ENCODE measurements around the gene ST3GAL2.

ST3GAL2 gene

GRCh38 chr16:70475054-70475871, 36.4 kb upstream of the ST3GAL2 start:
- no peak for DNase-seq (ENCODE audit: insufficient read length, low spot score)
- TF ChIP-seq POLR2A (IDR thresholded peaks at IDR 0.05; ENCODE audit: low read depth, low read length) (no peak), POU2F2 (IDR thresholded peaks at IDR 0.05; ENCODE audit: low read depth, low read length) (no peak), POLR2AphosphoS5 (IDR thresholded peaks at IDR 0.05; ENCODE audit: low read depth, low read length) (no peak), TAF1 (IDR thresholded peaks at IDR 0.05; ENCODE audit: low read depth, low read length) (no peak), PAX5 (IDR thresholded peaks at IDR 0.05; ENCODE audit: insufficient read depth, low read length, severe bottlenecking) (no peak), SPI1 (IDR thresholded peaks at IDR 0.05; ENCODE audit: low read depth, low read length) (no peak)
- no peak for FAIRE-seq

GRCh38 chr16:70474320-70475053, 35.6 kb upstream of the ST3GAL2 start:
- TF ChIP-seq PAX5 (IDR thresholded peaks at IDR 0.05; ENCODE audit: insufficient read depth, low read length, severe bottlenecking): no peak
- TF ChIP-seq TAF1 (IDR thresholded peaks at IDR 0.05; ENCODE audit: low read depth, low read length): no peak
- TF ChIP-seq POU2F2 (IDR thresholded peaks at IDR 0.05; ENCODE audit: low read depth, low read length): no peak
- no peak for TF ChIP-seq SPI1 (IDR thresholded peaks at IDR 0.05; ENCODE audit: low read depth, low read length)
- no peak for TF ChIP-seq POLR2A (IDR thresholded peaks at IDR 0.05; ENCODE audit: low read depth, low read length)
- no peak for TF ChIP-seq POLR2AphosphoS5 (IDR thresholded peaks at IDR 0.05; ENCODE audit: low read depth, low read length)
- FAIRE-seq (no peak), DNase-seq (ENCODE audit: insufficient read length, low spot score) (no peak)

- DNase-seq (ENCODE audit: insufficient read length, low spot score) (no peak), FAIRE-seq (no peak)
- no peak for TF ChIP-seq POLR2AphosphoS5 (IDR thresholded peaks at IDR 0.05; ENCODE audit: low read depth, low read length)
- no peak for TF ChIP-seq POU2F2 (IDR thresholded peaks at IDR 0.05; ENCODE audit: low read depth, low read length)
- TF ChIP-seq SPI1 (IDR thresholded peaks at IDR 0.05; ENCODE audit: low read depth, low read length): no peak
- no peak for TF ChIP-seq POLR2A (IDR thresholded peaks at IDR 0.05; ENCODE audit: low read depth, low read length)
- no peak for TF ChIP-seq PAX5 (IDR thresholded peaks at IDR 0.05; ENCODE audit: insufficient read depth, low read length, severe bottlenecking)
- no peak for TF ChIP-seq TAF1 (IDR thresholded peaks at IDR 0.05; ENCODE audit: low read depth, low read length)
Observed at GRCh38 chr16:70473446-70474319, 34.8 kb upstream of the ST3GAL2 start.

GRCh38 chr16:70472786-70473433, 34.0 kb upstream of the ST3GAL2 start:
- TF ChIP-seq SPI1 (IDR thresholded peaks at IDR 0.05; ENCODE audit: low read depth, low read length) (no peak), TAF1 (IDR thresholded peaks at IDR 0.05; ENCODE audit: low read depth, low read length) (no peak), POLR2AphosphoS5 (IDR thresholded peaks at IDR 0.05; ENCODE audit: low read depth, low read length) (no peak), PAX5 (IDR thresholded peaks at IDR 0.05; ENCODE audit: insufficient read depth, low read length, severe bottlenecking) (no peak), POU2F2 (IDR thresholded peaks at IDR 0.05; ENCODE audit: low read depth, low read length) (no peak), POLR2A (IDR thresholded peaks at IDR 0.05; ENCODE audit: low read depth, low read length) (no peak)
- no peak for DNase-seq (ENCODE audit: insufficient read length, low spot score)
- no peak for FAIRE-seq

GRCh38 chr16:70470927-70471341, 32.0 kb upstream of the ST3GAL2 start:
- DNase-seq (ENCODE audit: insufficient read length, low spot score) (no peak), FAIRE-seq (no peak)
- no peak for TF ChIP-seq PAX5 (IDR thresholded peaks at IDR 0.05; ENCODE audit: insufficient read depth, low read length, severe bottlenecking)
- no peak for TF ChIP-seq POLR2A (IDR thresholded peaks at IDR 0.05; ENCODE audit: low read depth, low read length)
- TF ChIP-seq SPI1 (IDR thresholded peaks at IDR 0.05; ENCODE audit: low read depth, low read length): no peak
- no peak for TF ChIP-seq POU2F2 (IDR thresholded peaks at IDR 0.05; ENCODE audit: low read depth, low read length)

GRCh38 chr16:70470141-70470926, 31.4 kb upstream of the ST3GAL2 start:
- TF ChIP-seq SPI1 (IDR thresholded peaks at IDR 0.05; ENCODE audit: low read depth, low read length) (no peak), POLR2AphosphoS5 (IDR thresholded peaks at IDR 0.05; ENCODE audit: low read depth, low read length) (no peak), TAF1 (IDR thresholded peaks at IDR 0.05; ENCODE audit: low read depth, low read length) (no peak), POLR2A (IDR thresholded peaks at IDR 0.05; ENCODE audit: low read depth, low read length) (no peak), POU2F2 (IDR thresholded peaks at IDR 0.05; ENCODE audit: low read depth, low read length) (no peak), PAX5 (IDR thresholded peaks at IDR 0.05; ENCODE audit: insufficient read depth, low read length, severe bottlenecking) (no peak)
- no peak for FAIRE-seq
- DNase-seq (ENCODE audit: insufficient read length, low spot score): no peak

- FAIRE-seq (no peak), DNase-seq (ENCODE audit: insufficient read length, low spot score) (no peak)
- TF ChIP-seq POLR2AphosphoS5 (IDR thresholded peaks at IDR 0.05; ENCODE audit: low read depth, low read length) (no peak), POLR2A (IDR thresholded peaks at IDR 0.05; ENCODE audit: low read depth, low read length) (no peak), PAX5 (IDR thresholded peaks at IDR 0.05; ENCODE audit: insufficient read depth, low read length, severe bottlenecking) (no peak), TAF1 (IDR thresholded peaks at IDR 0.05; ENCODE audit: low read depth, low read length) (no peak), POU2F2 (IDR thresholded peaks at IDR 0.05; ENCODE audit: low read depth, low read length) (no peak), SPI1 (IDR thresholded peaks at IDR 0.05; ENCODE audit: low read depth, low read length) (no peak)
Observed at GRCh38 chr16:70468776-70469525, 30.1 kb upstream of the ST3GAL2 start.
